SJCRH30 (cell line): ENCODE results near the gene BAIAP2L2. TPM values are rescaled to one million over a fixed set of nuclear protein-coding genes. Genes with fewer than 3 reads are reported as not detected.

ENCODE experiments used
- DNase-seq, 2 experiments: peaks; one replicate each; pipeline ENCODE4 v3.0.0-alpha.2; 2015 to 2020
- H3K27ac ChIP-seq: fragments of 250-450 bp; sonication (Bioruptor Pico); 2 replicates; pipeline ENCODE4 v1.5.1; 2020; ENCODE audit warnings: mild to moderate bottlenecking, moderate library complexity
- H3K27me3 ChIP-seq: fragments of 250-450 bp; sonication (Bioruptor Pico); 2 replicates; pipeline ENCODE4 v1.5.1; 2020; ENCODE audit warnings: mild to moderate bottlenecking, moderate library complexity
- H3K36me3 ChIP-seq: fragments of 250-450 bp; sonication (Bioruptor Pico); 2 replicates; pipeline ENCODE4 v1.5.1; 2020; ENCODE audit warnings: mild to moderate bottlenecking, moderate library complexity
- H3K4me1 ChIP-seq: fragments of 250-450 bp; sonication (Bioruptor Pico); 2 replicates; pipeline ENCODE4 v1.5.1; 2020; ENCODE audit warnings: mild to moderate bottlenecking, moderate library complexity
- H3K4me3 ChIP-seq: fragments of 250-450 bp; sonication (Bioruptor Pico); 2 replicates; pipeline ENCODE4 v1.5.1; 2020; ENCODE audit warnings: mild to moderate bottlenecking, moderate library complexity
- H3K9me3 ChIP-seq: fragments of 250-450 bp; sonication (Bioruptor Pico); replicated peaks from 2 replicates; pipeline ENCODE4 v1.5.1; 2020; ENCODE audit warnings: mild to moderate bottlenecking, moderate library complexity
- total RNA-seq: library from RNA; depleted of rRNA; stranded (reverse); fragments of >200 nt; shearing (Covaris generic); gene quantifications from 2 replicates; pipeline ENCODE4 v1.2.3, GENCODE V29; 2014

BAIAP2L2 gene
- total RNA-seq, 1 experiment from 2014 or later = not detected

DNA sequence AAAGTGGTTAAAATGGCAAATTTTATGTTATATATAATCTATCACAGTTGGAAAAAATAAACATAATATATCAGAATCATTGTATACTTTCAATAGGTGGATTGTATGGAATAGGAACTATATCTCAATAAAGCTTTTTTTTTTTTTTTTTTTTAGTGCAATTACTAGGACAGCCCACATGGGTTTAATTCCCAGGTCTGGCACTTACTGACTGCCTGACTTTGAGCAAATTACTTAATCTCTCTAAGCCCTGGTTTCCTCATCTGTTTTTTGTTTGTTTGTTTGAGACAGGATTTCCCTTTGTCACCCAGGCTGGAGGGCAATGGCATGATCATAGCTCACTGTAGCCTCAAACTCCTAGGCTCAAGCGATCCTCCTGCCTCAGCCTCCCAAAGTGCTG, 26.1 kb upstream of the BAIAP2L2 start:
- Histone ChIP-seq H3K9me3 (no peaks in the 10 kb centered on the region), H3K4me3 (no peak overlapping the region), H3K27ac (no peak overlapping the region), H3K4me1 (no peaks in the 10 kb centered on the region), H3K36me3 (no peaks in the 10 kb centered on the region), H3K27me3 (no peaks in the 10 kb centered on the region)
- DNase-seq = no peak

DNA sequence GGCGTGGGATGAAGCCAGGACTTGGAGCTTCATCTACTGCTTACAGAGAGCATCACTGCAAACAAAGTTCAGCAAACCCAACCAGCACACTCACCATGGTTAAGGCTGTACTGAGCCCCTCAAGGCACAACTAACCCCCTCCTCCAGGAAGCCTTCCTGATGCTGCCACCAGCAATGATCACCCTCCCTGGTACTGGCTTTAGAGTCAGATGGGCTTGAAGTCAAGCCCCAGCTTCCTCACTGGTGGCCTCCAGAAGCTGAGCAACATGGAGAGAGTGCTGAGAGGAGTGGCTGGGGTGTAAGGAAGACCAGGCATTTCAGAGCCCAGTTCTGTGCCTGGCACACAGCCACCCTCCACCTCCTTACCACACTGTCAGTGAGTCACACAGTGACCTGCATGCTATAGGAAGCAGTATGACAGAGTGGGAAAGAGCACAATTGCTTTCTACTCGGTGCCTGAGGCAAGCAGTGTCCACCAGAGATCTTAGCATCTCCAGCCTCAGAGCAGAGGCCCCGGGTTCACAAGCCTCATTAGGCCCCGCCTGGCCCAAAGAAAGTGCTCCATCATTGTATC, 24.7 kb upstream of the BAIAP2L2 start:
- Histone ChIP-seq H3K4me1 (no peaks in the 10 kb centered on the region), H3K27ac (no peak overlapping the region), H3K9me3 (no peaks in the 10 kb centered on the region), H3K27me3 (no peaks in the 10 kb centered on the region), H3K36me3 (no peaks in the 10 kb centered on the region), H3K4me3 (no peak overlapping the region)
- DNase-seq = no peak

DNA sequence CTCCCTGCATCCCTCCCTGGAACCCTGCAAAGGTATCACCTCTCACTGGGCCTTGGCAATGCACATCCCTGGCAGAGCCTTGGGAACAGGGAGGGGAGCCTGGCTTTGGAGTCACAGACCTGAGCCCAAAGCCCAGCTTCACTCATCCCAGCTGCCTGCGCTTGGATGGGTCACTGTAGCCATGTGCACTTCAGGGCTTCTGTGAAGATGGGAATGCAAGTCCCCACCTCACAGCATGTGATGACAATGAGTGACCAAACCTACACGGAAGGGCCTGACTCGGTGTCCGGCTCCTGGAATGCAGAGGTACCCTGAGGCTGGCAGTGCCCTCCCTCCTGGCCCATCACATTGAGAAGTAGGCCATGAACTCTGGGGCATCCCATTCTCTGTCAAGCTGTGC, 22.8 kb upstream of the BAIAP2L2 start:
- Histone ChIP-seq H3K27ac (no peak overlapping the region), H3K9me3 (no peaks in the 10 kb centered on the region), H3K4me3 (no peak overlapping the region), H3K36me3 (no peaks in the 10 kb centered on the region), H3K27me3 (no peaks in the 10 kb centered on the region), H3K4me1 (no peaks in the 10 kb centered on the region)
- DNase-seq = no peak

DNA sequence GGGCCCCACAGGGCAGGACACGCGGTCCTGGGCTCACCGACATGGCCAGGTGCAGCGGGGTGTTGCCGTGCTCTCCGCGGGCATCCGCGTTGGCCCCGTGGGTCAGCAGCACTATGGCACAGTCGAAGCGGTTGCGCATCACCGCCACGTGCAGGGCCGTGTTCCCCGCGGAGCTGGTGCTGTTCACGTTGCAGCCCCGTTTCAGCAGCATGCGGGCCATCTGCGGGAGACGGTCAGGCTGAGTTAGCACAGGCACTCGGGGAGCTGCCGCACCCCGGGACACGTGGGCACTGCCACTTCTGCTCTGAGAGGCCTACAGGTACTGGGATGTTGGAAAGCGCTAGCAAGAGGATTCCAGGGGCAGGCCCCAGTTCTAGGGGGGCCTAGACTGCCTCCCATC, 22.3 kb upstream of the BAIAP2L2 start:
- no peaks in the 10 kb centered on the region for H3K36me3 ChIP-seq
- no peak for DNase-seq
- no peaks in the 10 kb centered on the region for H3K27me3 ChIP-seq
- H3K4me1 ChIP-seq = no peaks in the 10 kb centered on the region
- H3K4me3 ChIP-seq = no peak overlapping the region
- H3K9me3 ChIP-seq = no peaks in the 10 kb centered on the region
- H3K27ac ChIP-seq = no peak overlapping the region

DNA sequence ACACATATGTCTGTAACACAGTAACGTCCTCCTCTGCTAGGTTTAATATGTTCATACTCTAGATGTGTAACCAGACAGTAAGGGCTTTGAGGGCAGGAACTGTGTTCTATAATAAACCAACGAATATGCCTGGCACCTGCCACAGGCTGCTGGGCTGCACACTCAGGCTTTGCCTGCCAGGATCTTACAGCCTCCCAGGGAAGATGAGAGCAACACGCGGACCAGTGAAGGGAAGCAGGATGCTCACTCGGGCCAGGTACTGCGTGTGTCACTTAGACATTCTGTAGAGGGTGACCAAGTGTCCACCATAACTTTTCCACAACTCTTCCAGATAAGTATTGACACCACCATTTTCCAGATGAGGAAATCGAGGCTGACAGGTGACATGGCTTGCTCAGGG, 21.7 kb upstream of the BAIAP2L2 start:
- no peak overlapping the region for H3K4me3 ChIP-seq
- no peaks in the 10 kb centered on the region for H3K36me3 ChIP-seq
- no peak for DNase-seq
- no peaks in the 10 kb centered on the region for H3K9me3 ChIP-seq
- H3K4me1 ChIP-seq = no peaks in the 10 kb centered on the region
- H3K27ac ChIP-seq = no peak overlapping the region
- H3K27me3 ChIP-seq = no peaks in the 10 kb centered on the region

DNA sequence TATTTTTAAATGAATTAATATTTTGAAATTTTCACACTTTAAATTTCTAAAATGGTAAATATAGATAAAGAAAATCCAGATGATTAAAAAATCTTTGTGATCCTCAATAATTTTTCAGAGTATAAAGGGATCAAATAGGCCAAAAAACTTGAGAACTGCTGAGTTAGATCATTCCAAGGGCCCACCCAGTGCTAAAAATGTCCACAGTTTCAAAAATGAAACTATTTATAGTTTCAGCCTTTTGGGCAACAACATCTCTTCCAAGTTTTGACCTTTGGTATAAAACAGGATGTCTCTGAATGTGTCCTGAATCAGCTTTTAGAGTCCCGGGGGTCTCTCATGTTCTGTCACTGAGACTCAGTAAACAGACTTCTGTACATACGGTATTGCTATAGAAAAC, 20.9 kb upstream of the BAIAP2L2 start:
- Histone ChIP-seq H3K36me3 (no peaks in the 10 kb centered on the region), H3K27ac (no peak overlapping the region), H3K9me3 (no peaks in the 10 kb centered on the region), H3K4me1 (no peaks in the 10 kb centered on the region), H3K4me3 (no peak overlapping the region), H3K27me3 (no peaks in the 10 kb centered on the region)
- no peak for DNase-seq

DNA sequence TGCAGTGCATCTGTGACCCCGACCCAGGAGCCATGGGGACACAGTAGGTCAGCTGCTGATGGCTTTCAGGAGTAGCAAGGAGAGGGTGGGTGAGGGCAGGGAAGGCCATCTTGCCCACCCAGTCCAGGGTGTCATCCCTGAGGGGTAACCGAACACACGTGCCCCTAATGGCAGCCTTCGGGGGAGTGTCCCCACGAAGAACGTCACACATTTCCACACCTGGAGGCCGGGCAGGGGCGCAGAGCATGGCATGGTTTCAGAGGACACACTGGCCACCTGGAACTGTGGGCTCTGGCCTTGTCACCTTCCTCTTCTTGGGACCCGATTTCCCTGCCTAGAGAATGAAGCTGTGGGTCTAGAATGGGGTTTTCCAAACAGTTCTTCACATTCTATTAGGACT, 19.4 kb upstream of the BAIAP2L2 start:
- H3K27me3 ChIP-seq = no peaks in the 10 kb centered on the region
- H3K4me1 ChIP-seq = no peaks in the 10 kb centered on the region

GRCh38 chr22:38129021-38129420, 18.5 kb upstream of the BAIAP2L2 start:
- Histone ChIP-seq H3K27me3 (no peaks in the 10 kb centered on the region), H3K27ac (no peak overlapping the region), H3K9me3 (no peaks in the 10 kb centered on the region), H3K4me1 (no peaks in the 10 kb centered on the region), H3K4me3 (no peak overlapping the region), H3K36me3 (no peaks in the 10 kb centered on the region)
- no peak for DNase-seq

More for the DNA sequence above, 19.4 kb upstream of the BAIAP2L2 start:
- no peaks in the 10 kb centered on the region for H3K9me3 ChIP-seq
- H3K36me3 ChIP-seq = no peaks in the 10 kb centered on the region
- DNase-seq = no peak
- H3K4me3 ChIP-seq = no peak overlapping the region
- H3K27ac ChIP-seq = no peak overlapping the region

- no peaks in the 10 kb centered on the region for H3K36me3 ChIP-seq
- H3K4me1 ChIP-seq = no peaks in the 10 kb centered on the region
- no peak for DNase-seq
- no peaks in the 10 kb centered on the region for H3K27me3 ChIP-seq
- H3K4me3 ChIP-seq = no peak overlapping the region
- H3K27ac ChIP-seq = no peak overlapping the region
- no peaks in the 10 kb centered on the region for H3K9me3 ChIP-seq
Measured at GRCh38 chr22:38127869-38128268, 17.4 kb upstream of the BAIAP2L2 start.

GRCh38 chr22:38126928-38127668, 16.6 kb upstream of the BAIAP2L2 start:
- Histone ChIP-seq H3K4me3 (no peak overlapping the region), H3K4me1 (no peaks in the 10 kb centered on the region), H3K27me3 (no peaks in the 10 kb centered on the region), H3K36me3 (no peaks in the 10 kb centered on the region), H3K27ac (no peak overlapping the region), H3K9me3 (no peaks in the 10 kb centered on the region)
- DNase-seq = no peak

GRCh38 chr22:38125751-38126201, 15.3 kb upstream of the BAIAP2L2 start:
- no peaks in the 10 kb centered on the region for H3K9me3 ChIP-seq
- no peak for DNase-seq
- H3K27ac ChIP-seq = no peak overlapping the region
- H3K27me3 ChIP-seq = no peaks in the 10 kb centered on the region
- no peak overlapping the region for H3K4me3 ChIP-seq
- H3K4me1 ChIP-seq = no peaks in the 10 kb centered on the region
- no peaks in the 10 kb centered on the region for H3K36me3 ChIP-seq

GRCh38 chr22:38125038-38125610, 14.6 kb upstream of the BAIAP2L2 start:
- DNase-seq = no peak

GRCh38 chr22:38124236-38124974, 13.9 kb upstream of the BAIAP2L2 start:
- Histone ChIP-seq H3K27me3 (no peaks in the 10 kb centered on the region; the same call in 1 of the 2 replicates), H3K36me3 (no peaks in the 10 kb centered on the region), H3K27ac (no peak overlapping the region), H3K9me3 (no peaks in the 10 kb centered on the region), H3K4me1 (no peaks in the 10 kb centered on the region), H3K4me3 (no peak overlapping the region)
- no peak for DNase-seq

More at GRCh38 chr22:38125038-38125610, 14.6 kb upstream of the BAIAP2L2 start:
- H3K4me3 ChIP-seq = no peak overlapping the region
- H3K27me3 ChIP-seq = no peaks in the 10 kb centered on the region; the same call in 1 of the 2 replicates
- no peaks in the 10 kb centered on the region for H3K36me3 ChIP-seq
- H3K9me3 ChIP-seq = no peaks in the 10 kb centered on the region
- no peak overlapping the region for H3K27ac ChIP-seq
- H3K4me1 ChIP-seq = no peaks in the 10 kb centered on the region

GRCh38 chr22:38122616-38123015, 12.1 kb upstream of the BAIAP2L2 start:
- Histone ChIP-seq H3K36me3 (no peaks in the 10 kb centered on the region), H3K4me1 (no peaks in the 10 kb centered on the region), H3K27ac (no peak overlapping the region), H3K27me3 (no peaks in the 10 kb centered on the region; the same call in 1 of the 2 replicates), H3K4me3 (no peak overlapping the region), H3K9me3 (no peaks in the 10 kb centered on the region)
- no peak for DNase-seq
